Motor neuron (in vitro differentiated cells): ENCODE data around the gene LSP1. TPM values are rescaled to one million over a fixed set of nuclear protein-coding genes. Genes with fewer than 3 reads are reported as not detected.
A peak's percentile ranks its signal among the peaks of the same experiment; 100 is the strongest.

Source experiments
- ATAC-seq, 8 experiments: fragments of 200-7000 bp; cut with Tn5 transposase; replicated peaks in 6 of 8; 2 replicates each; pipeline ENCODE4 v1.8.0; 2021; ENCODE audit warnings: mild to moderate bottlenecking in 8 of 8, moderate library complexity in 8 of 8
- H3K27ac ChIP-seq, 2 donors: fragments of 250-450 bp; sonication (Bioruptor Pico); 2 replicates each; pipeline ENCODE4 v1.9.0; 2021; ENCODE audit warnings: antibody characterized with exemption in 2 of 2, mild to moderate bottlenecking in 2 of 2, moderate library complexity in 1 of 2
- H3K4me1 ChIP-seq, 2 donors: fragments of 250-450 bp; sonication (Bioruptor Pico); replicated peaks in 1 of 2; 2 replicates each; pipeline ENCODE4 v1.6.1; 2021; ENCODE audit warnings: antibody characterized with exemption in 2 of 2, mild to moderate bottlenecking in 2 of 2, moderate library complexity in 1 of 2
- H3K4me3 ChIP-seq, 5 donors: fragments of 250-450 bp; sonication (Bioruptor Pico); 2 replicates each; pipeline ENCODE4 v1.9.0; 2021; ENCODE audit warnings: antibody characterized with exemption in 5 of 5, mild to moderate bottlenecking in 5 of 5, moderate library complexity in 4 of 5
- WGBS, 10 experiments: fragments of 450-650 bp; shearing (Covaris generic); methylation state at CpG; one replicate each; pipeline ENCODE4 v1.0.0; 2022; 5-methylcytosine and 5-hydroxymethylcytosine counted together
- in situ Hi-C, 9 experiments: fragments of 400-800 bp; cut with MboI; loops; one replicate each; pipeline ENCODE4 v1.15.0; 2021; ENCODE audit warnings: low sequenced_read_pairs in 9 of 9, low pct_unique_long_range_greater_than_20kb in 2 of 9; ENCODE audit not compliant: unreplicated experiment in 9 of 9
- total RNA-seq, 8 experiments: library from RNA; unstranded; fragments of 300-600 nt; gene quantifications; 2 replicates each; pipeline versions ENCODE4 v1.2.3 to v1.2.4, GENCODE V29; 2022

LSP1 gene
- total RNA-seq, 8 experiments from 2014 or later: 0.05 to 12.9 (median 0.88) TPM

- in situ Hi-C loops: loop anchor here in 1 of 9 experiments (25.0 kb wide), 1 partner anchor 164 kb away; no protein-coding TSS in a partner anchor
- Histone ChIP-seq H3K4me3 (no peak overlapping the region), H3K4me1 (no peaks in the 10 kb centered on the region), H3K27ac (no peak overlapping the region)
- WGBS, 10 experiments: 80% methylated on average over 1 of the region's 15 CpGs; no CpG with 5 or more reads in 9 of the 10 experiments
- peak in 3 of 8 experiments; percentile 2 to 84 (median 58) for ATAC-seq
Observed at GRCh38 chr11:1826552-1827094, 26.3 kb upstream of the LSP1 start.

- no peak overlapping the region for H3K4me3 ChIP-seq
- H3K27ac ChIP-seq: no peak overlapping the region
- WGBS, 10 experiments: 0 to 96% (median 71%) methylated on average over 2 to 5 of the region's 27 CpGs; no CpG with 5 or more reads in 6 of the 10 experiments
- in situ Hi-C loops: loop anchor here in 1 of 9 experiments (25.0 kb wide), 1 partner anchor 165 kb away; no protein-coding TSS in a partner anchor
- H3K4me1 ChIP-seq: peaks cover 0 to 2% of the 10 kb centered on the region in 2 donors
- peak in 6 of 8 experiments; percentile 32 to 78 (median 44) for ATAC-seq
Observed at GRCh38 chr11:1827095-1827813, 25.6 kb upstream of the LSP1 start.

- WGBS, 10 experiments: 17 to 83% (median 60%) methylated on average over 1 to 10 of the region's 19 CpGs; no CpG with 5 or more reads in 4 of the 10 experiments
- no peak overlapping the region for H3K4me3 ChIP-seq
- no peak for ATAC-seq
- no peak overlapping the region for H3K27ac ChIP-seq
- in situ Hi-C loops: loop anchor here in 1 of 9 experiments (25.0 kb wide), 1 partner anchor 166 kb away; no protein-coding TSS in a partner anchor
- H3K4me1 ChIP-seq: peaks cover 0 to 4% of the 10 kb centered on the region in 2 donors
Observed at GRCh38 chr11:1827931-1828330, 25.0 kb upstream of the LSP1 start.

DNA sequence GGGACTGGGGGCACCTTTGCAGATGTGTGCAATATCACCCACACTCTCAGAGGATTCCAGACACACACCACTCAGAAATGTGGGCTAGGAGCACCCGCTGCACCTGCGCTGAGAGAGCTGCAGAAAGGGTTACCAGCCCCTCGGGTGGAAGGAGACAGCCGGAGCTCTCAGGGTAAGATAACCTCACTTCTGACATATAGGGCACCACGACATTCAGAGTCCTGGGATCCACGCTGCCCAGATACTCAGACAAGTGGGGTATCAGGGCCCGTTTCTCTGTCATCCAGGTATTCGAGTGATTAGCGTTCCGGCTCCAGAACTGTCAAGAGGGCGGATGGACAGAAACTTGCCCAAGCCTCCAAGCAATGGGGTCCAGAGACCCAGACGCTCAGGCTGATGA is 24.3 kb upstream of the LSP1 start:
- in situ Hi-C loops: loop anchor here in 1 of 9 experiments (25.0 kb wide), 1 partner anchor 166 kb away; no protein-coding TSS in a partner anchor
- no peak for ATAC-seq
- H3K4me3 ChIP-seq: no peak overlapping the region
- WGBS, 10 experiments: 32 to 80% (median 67%) methylated on average over 2 to 10 of the region's 12 CpGs; no CpG with 5 or more reads in 5 of the 10 experiments
- no peak overlapping the region for H3K27ac ChIP-seq
- H3K4me1 ChIP-seq: peaks cover 0 to 4% of the 10 kb centered on the region in 2 donors

DNA sequence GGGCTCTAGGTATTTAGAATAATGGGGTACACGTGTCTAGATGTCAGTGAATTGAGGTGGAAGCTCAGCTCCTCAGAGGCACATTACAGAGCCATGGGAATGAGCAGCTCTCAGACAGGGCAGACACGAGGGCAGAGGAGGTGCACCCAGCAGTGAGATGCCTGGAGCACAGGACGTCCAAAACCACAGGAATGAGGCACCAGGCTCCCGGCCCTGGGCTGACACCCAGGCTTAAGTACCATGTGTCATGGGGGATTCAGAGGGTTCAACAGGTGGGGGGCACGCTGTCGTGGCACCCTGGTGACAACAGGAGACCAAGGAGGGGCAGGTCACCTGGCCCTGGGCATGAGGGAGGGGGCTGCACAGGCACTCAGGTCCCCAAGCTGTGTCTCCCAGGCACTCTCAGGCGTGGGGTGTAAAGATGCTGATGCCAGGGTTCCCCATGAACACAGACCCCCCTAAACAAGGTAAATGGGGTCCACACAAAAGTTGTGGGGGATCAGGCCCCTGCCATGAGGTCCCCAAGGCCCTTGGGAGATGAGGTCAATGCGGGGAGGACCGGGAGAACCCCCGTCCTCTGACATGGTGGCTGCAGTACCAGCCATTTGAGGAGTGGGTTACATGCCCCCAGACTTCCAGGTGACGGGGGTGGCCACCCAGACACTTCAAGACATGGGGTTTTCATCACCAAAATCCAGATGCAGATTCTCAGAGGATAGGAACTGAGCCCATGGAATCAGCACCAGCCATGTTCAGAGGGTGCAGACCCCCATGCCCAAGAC is 23.7 kb upstream of the LSP1 start:
- H3K27ac ChIP-seq: no peak overlapping the region
- H3K4me3 ChIP-seq: no peak overlapping the region
- in situ Hi-C loops: loop anchor here in 1 of 9 experiments (25.0 kb wide), 1 partner anchor 167 kb away; no protein-coding TSS in a partner anchor
- 0 to 83% (median 40%) methylated on average over 1 to 4 of the region's 11 CpGs; no CpG with 5 or more reads in 5 of the 10 experiments for WGBS, 10 experiments
- peaks cover 0 to 4% of the 10 kb centered on the region in 2 donors for H3K4me1 ChIP-seq
- peak in 1 of 8 experiments; percentile 9 for ATAC-seq

GRCh38 chr11:1830004-1830321 is 22.9 kb upstream of the LSP1 start:
- no peak for ATAC-seq
- H3K27ac ChIP-seq: no peak overlapping the region
- H3K4me3 ChIP-seq: no peak overlapping the region
- H3K4me1 ChIP-seq: peaks cover 0 to 4% of the 10 kb centered on the region in 2 donors
- WGBS, 10 experiments: no CpG with 5 or more reads among the region's 6 CpGs
- in situ Hi-C loops: loop anchor here in 3 of 9 experiments (10.0 to 25.0 kb wide), 2 partner anchors 135 to 168 kb away; partner anchors contain the start of gene KRTAP5-6 (in 2 of the 3)

GRCh38 chr11:1830322-1831223 is 22.3 kb upstream of the LSP1 start:
- 0 to 100% (median 66%) methylated on average over 1 to 5 of the region's 33 CpGs; no CpG with 5 or more reads in 6 of the 10 experiments for WGBS, 10 experiments
- Histone ChIP-seq H3K4me1 (peaks cover 0 to 4% of the 10 kb centered on the region in 2 donors), H3K27ac (no peak overlapping the region), H3K4me3 (no peak overlapping the region)
- ATAC-seq: peak in 1 of 8 experiments; percentile 3
- in situ Hi-C loops: loop anchor here in 3 of 9 experiments (10.0 to 25.0 kb wide), 2 partner anchors 136 to 168 kb away; partner anchors contain the start of gene KRTAP5-6 (in 2 of the 3)

DNA sequence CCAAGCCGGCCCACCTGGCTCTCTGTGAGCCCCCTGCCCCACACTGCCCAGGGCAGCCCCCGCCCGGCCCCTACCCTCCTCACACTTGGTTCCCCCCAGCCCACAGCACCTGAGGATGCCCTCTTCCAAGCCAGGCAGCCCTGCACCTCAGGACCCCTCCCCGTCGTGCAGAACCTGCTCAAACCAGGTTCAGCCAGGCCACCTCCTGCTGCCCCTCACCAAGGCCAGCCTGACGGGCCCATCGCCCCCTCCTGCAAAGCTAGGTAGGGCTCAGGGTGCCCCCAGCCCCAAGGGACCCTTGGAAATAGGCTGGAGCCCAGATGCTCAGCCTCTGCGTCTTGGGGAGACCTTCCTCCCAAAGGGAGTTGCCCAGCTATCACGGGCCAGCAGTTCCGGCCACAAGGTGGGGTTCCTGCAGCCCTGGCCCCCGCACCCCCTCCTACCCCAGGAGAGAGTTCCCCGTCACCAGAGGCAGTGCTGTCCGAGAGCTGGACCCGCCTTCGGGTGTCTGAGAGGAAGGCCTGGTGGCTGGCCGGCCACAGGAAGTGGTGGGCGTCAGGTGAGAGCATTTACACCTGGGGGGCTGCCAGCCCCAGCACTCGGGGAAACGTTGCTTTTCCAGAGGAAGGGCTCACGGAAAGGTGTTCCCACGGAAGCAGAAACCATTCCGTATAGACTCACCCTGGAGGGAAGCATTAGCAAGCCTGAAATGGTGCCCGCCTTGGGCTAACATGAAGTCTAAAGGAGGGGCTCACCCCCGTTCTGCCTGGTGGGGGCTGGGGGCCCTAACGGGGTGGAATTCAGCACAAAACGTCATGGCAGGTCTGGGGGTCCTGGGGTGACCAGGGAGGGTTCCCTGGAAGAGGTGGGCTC is 21.3 kb upstream of the LSP1 start:
- Histone ChIP-seq H3K4me3 (no peak overlapping the region), H3K27ac (no peak overlapping the region), H3K4me1 (peaks cover 0 to 4% of the 10 kb centered on the region in 2 donors)
- WGBS, 10 experiments: 80 to 100% methylated on average over 1 to 2 of the region's 26 CpGs; no CpG with 5 or more reads in 8 of the 10 experiments
- in situ Hi-C loops: loop anchor here in 3 of 9 experiments (10.0 to 25.0 kb wide), 2 partner anchors 137 to 169 kb away; partner anchors contain the start of gene KRTAP5-6 (in 2 of the 3)
- ATAC-seq: no peak

- H3K4me1 ChIP-seq: peaks cover 0 to 4% of the 10 kb centered on the region in 2 donors
- peak overlapping the region in 1 of 5 donors; percentile 16 for H3K4me3 ChIP-seq
- ATAC-seq: peak; percentile 81 to 93 (median 86)
Observed at GRCh38 chr11:1832211-1832919, 20.5 kb upstream of the LSP1 start.

DNA sequence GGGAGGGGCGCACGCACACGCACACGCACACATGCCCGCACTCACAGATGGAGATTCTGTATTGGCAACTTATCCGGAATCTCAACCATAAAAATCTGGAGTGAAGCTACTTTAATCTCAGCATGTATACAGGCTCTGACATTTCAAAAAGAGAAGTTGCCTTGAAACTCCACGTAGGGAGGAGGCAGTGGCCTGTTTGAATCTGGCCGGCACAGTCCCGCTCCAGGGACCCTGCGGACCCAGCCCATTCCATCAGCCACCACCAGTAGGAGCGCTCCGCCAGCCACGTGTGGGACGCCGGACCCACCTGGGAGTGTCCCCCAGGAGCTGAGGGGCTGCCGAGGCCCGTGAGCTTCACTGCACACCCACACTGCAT is 20.0 kb upstream of the LSP1 start:
- in situ Hi-C loops: loop anchor here in 3 of 9 experiments (10.0 to 25.0 kb wide), 2 partner anchors 138 to 171 kb away; partner anchors contain the start of gene KRTAP5-6 (in 2 of the 3)
- H3K4me1 ChIP-seq: peaks cover 0 to 5% of the 10 kb centered on the region in 2 donors
- H3K27ac ChIP-seq: no peak overlapping the region
- WGBS, 10 experiments: 30 to 100% (median 60%) methylated on average over 1 to 3 of the region's 17 CpGs; no CpG with 5 or more reads in 5 of the 10 experiments
- H3K4me3 ChIP-seq: no peak overlapping the region
- ATAC-seq: no peak

More at GRCh38 chr11:1832211-1832919, 20.5 kb upstream of the LSP1 start:
- no peak overlapping the region for H3K27ac ChIP-seq
- in situ Hi-C loops: loop anchor here in 3 of 9 experiments (10.0 to 25.0 kb wide), 2 partner anchors 138 to 170 kb away; partner anchors contain the start of gene KRTAP5-6 (in 2 of the 3)
- WGBS, 10 experiments: 10% methylated on average over 2 of the region's 40 CpGs; no CpG with 5 or more reads in 9 of the 10 experiments
